ENCODE data around the gene KAT8.
"Not testable (repeated sequence)": the region's sequence is repeated elsewhere in the genome, so short reads cannot be mapped to it uniquely, and the experiment has no call there.

KAT8 gene

GRCh38 chr16:31148896-31149295, 31.4 kb downstream of the KAT8 start:
- no peak overlapping the region for H3K4me3 ChIP-seq (ENCODE audit: low read length)
- H3K36me3 ChIP-seq (replicated peaks; ENCODE audit: insufficient read depth, low read length) = no peaks in the 10 kb centered on the region
- no peaks in the 10 kb centered on the region for H3K79me2 ChIP-seq (ENCODE audit: low read length)
- H3K4me1 ChIP-seq (ENCODE audit: low read length) = no peaks in the 10 kb centered on the region
- H3K27me3 ChIP-seq (replicated peaks; ENCODE audit: insufficient read depth, low read length) = peaks cover 51% of the 10 kb centered on the region
- H2AFZ ChIP-seq (ENCODE audit: low read length) = no peak overlapping the region
- no peaks in the 10 kb centered on the region for H3K9me2 ChIP-seq (replicated peaks; ENCODE audit: insufficient read depth, low read length)
- DNase-seq = no peak
- no peak overlapping the region for H3K27ac ChIP-seq (ENCODE audit: low read length)
- no peaks in the 10 kb centered on the region for H3F3A ChIP-seq (ENCODE audit: insufficient read depth, low read length)
- no peaks in the 10 kb centered on the region for H4K20me1 ChIP-seq (ENCODE audit: insufficient read depth, low read length)
- no peak overlapping the region for H3K4me2 ChIP-seq (ENCODE audit: low read depth, low read length)
- TF ChIP-seq EZH2 (optimal IDR thresholded peaks at IDR 0.05; ENCODE audit: low read depth, low read length) (no peak), EZH2phosphoT487 (IDR thresholded peaks at IDR 0.05; ENCODE audit: low read length) (no peak), CTCF (IDR thresholded peaks at IDR 0.05; ENCODE audit: low read length) (no peak)
- no peak overlapping the region for H3K9ac ChIP-seq (ENCODE audit: low read length)
- no peaks in the 10 kb centered on the region for H3K9me3 ChIP-seq (replicated peaks; ENCODE audit: insufficient read depth, low read length)

- no peak overlapping the region for H3K4me3 ChIP-seq (ENCODE audit: low read length)
- no peak for TF ChIP-seq EZH2 (optimal IDR thresholded peaks at IDR 0.05; ENCODE audit: low read depth, low read length)
- no peak for TF ChIP-seq EZH2phosphoT487 (IDR thresholded peaks at IDR 0.05; ENCODE audit: low read length)
- TF ChIP-seq CTCF (IDR thresholded peaks at IDR 0.05; ENCODE audit: low read length) = no peak
- H2AFZ ChIP-seq (ENCODE audit: low read length) = no peak overlapping the region
- H3K9me2 ChIP-seq (replicated peaks; ENCODE audit: insufficient read depth, low read length) = no peaks in the 10 kb centered on the region
- DNase-seq = no peak
- no peaks in the 10 kb centered on the region for H3K36me3 ChIP-seq (replicated peaks; ENCODE audit: insufficient read depth, low read length)
- H3F3A ChIP-seq (ENCODE audit: insufficient read depth, low read length) = no peaks in the 10 kb centered on the region
- H3K9me3 ChIP-seq (replicated peaks; ENCODE audit: insufficient read depth, low read length) = no peaks in the 10 kb centered on the region
- no peaks in the 10 kb centered on the region for H4K20me1 ChIP-seq (ENCODE audit: insufficient read depth, low read length)
- H3K4me1 ChIP-seq (ENCODE audit: low read length) = no peaks in the 10 kb centered on the region
- no peak overlapping the region for H3K27ac ChIP-seq (ENCODE audit: low read length)
- H3K27me3 ChIP-seq (replicated peaks; ENCODE audit: insufficient read depth, low read length) = peaks cover 49% of the 10 kb centered on the region
- H3K9ac ChIP-seq (ENCODE audit: low read length) = no peak overlapping the region
- H3K4me2 ChIP-seq (ENCODE audit: low read depth, low read length) = no peak overlapping the region
- no peaks in the 10 kb centered on the region for H3K79me2 ChIP-seq (ENCODE audit: low read length)
Observed at GRCh38 chr16:31149332-31149731, 31.9 kb downstream of the KAT8 start.

GRCh38 chr16:31149894-31150890, 32.7 kb downstream of the KAT8 start, which contains the start of gene PRSS36:
PRSS36 (minus strand) TSS chr16:31150066; CDS start chr16:31150035, 31 bp downstream.
- Histone ChIP-seq H3K79me2 (ENCODE audit: low read length) (no peaks in the 10 kb centered on the region), H3K4me3 (ENCODE audit: low read length) (no peak within 1 kb of the TSS)

GRCh38 chr16:31150976-31151375, 33.5 kb downstream of the KAT8 start:
- H3K4me2 ChIP-seq (ENCODE audit: low read depth, low read length); H3F3A ChIP-seq (ENCODE audit: insufficient read depth, low read length); H3K27ac ChIP-seq (ENCODE audit: low read length); H3K4me3 ChIP-seq (ENCODE audit: low read length); H3K4me1 ChIP-seq (ENCODE audit: low read length); H3K9ac ChIP-seq (ENCODE audit: low read length); H3K9me3 ChIP-seq (replicated peaks; ENCODE audit: insufficient read depth, low read length); H4K20me1 ChIP-seq (ENCODE audit: insufficient read depth, low read length); DNase-seq; H3K36me3 ChIP-seq (replicated peaks; ENCODE audit: insufficient read depth, low read length); H2AFZ ChIP-seq (ENCODE audit: low read length); H3K9me2 ChIP-seq (replicated peaks; ENCODE audit: insufficient read depth, low read length); H3K79me2 ChIP-seq (ENCODE audit: low read length): not testable (repeated sequence)
- H3K27me3 ChIP-seq (replicated peaks; ENCODE audit: insufficient read depth, low read length) = peaks cover 54% of the 10 kb centered on the region

More at GRCh38 chr16:31149894-31150890, 32.7 kb downstream of the KAT8 start, which contains the start of gene PRSS36:
- Histone ChIP-seq H3K4me1 (ENCODE audit: low read length) (no peaks in the 10 kb centered on the region), H3K9me2 (replicated peaks; ENCODE audit: insufficient read depth, low read length) (no peaks in the 10 kb centered on the region), H2AFZ (ENCODE audit: low read length) (no peak within 1 kb of the TSS), H3K4me2 (ENCODE audit: low read depth, low read length) (no peak within 1 kb of the TSS), H3K27ac (ENCODE audit: low read length) (no peak within 1 kb of the TSS), H3K27me3 (replicated peaks; ENCODE audit: insufficient read depth, low read length) (peaks cover 54% of the 10 kb centered on the region), H3K9ac (ENCODE audit: low read length) (no peak within 1 kb of the TSS), H3K36me3 (replicated peaks; ENCODE audit: insufficient read depth, low read length) (no peaks in the 10 kb centered on the region), H3F3A (ENCODE audit: insufficient read depth, low read length) (no peaks in the 10 kb centered on the region), H3K9me3 (replicated peaks; ENCODE audit: insufficient read depth, low read length) (no peaks in the 10 kb centered on the region), H4K20me1 (ENCODE audit: insufficient read depth, low read length) (no peaks in the 10 kb centered on the region)
- DNase-seq = no peak
- TF ChIP-seq EZH2phosphoT487 (IDR thresholded peaks at IDR 0.05; ENCODE audit: low read length) (no peak), CTCF (IDR thresholded peaks at IDR 0.05; ENCODE audit: low read length) (no peak)
